Adipose tissue (tissue), 3 donors: ENCODE results near the gene CMBL. TPM values are rescaled to one million over a fixed set of nuclear protein-coding genes. Genes with fewer than 3 reads are reported as not detected.

ENCODE experiments used
- H3K27ac ChIP-seq: one replicate; pipeline ENCODE4 v1.5.1; 2013; ENCODE audit warnings: low read depth, low read length
- WGBS, 3 donors: extraction: QIAGEN DNeasy Blood & Tissue Kit; methylation state at CpG; one replicate each; pipeline ENCODE4 v1.1.7; 2013; 5-methylcytosine and 5-hydroxymethylcytosine counted together
- polyA plus RNA-seq, 3 donors: library from polyadenylated mRNA; stranded (reverse); fragments of 200-250 nt; gene quantifications; one replicate each; pipeline ENCODE4 v1.2.3, GENCODE V29; 2013
- donor health status: healthy with polysubstance abuse.
- donor health status: Bipolar disorder and iron deficiency.
- donor health status: healthy.

The CMBL gene
- polyA plus RNA-seq, 3 donors: 14.3 to 28.5 (median 25.6) TPM

DNA sequence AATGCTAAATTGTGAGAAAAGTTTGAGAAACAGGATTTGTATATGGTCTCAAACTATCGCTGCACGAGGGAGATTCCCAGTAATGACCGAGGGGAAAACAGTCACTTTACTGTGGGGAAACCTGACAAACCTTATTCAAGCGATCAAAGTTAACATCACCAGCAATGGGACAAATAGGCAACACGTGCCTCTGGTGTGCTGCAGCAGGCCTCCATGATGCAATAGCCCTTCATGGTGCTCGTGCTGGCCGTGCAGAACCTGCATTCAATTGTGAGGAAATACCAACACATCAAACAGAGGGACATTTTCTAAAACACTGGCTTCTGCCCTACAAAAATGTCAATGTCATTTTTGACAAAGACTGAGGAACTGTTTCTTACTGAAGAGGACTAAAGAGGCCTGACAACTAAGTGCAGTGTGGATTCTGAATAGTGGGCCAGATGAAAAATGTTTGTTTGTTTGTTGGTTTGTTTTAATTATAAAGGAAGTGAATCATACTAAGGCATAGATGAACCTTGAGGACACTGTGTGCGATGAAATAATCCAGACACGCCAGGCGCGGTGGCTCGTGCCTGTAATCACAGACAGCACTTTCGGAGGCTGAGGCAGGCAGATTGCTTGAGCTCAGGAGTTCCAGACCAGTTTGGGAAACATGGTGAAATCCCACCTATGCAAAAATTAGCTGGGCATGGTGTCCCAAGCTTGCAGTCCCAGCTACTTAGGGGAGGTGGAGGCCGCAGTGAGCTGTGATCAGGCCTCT, 28.2 kb upstream of the CMBL start:
- WGBS, 3 donors: 88 to 96% (median 89%) methylated on average over 14 of the region's 14 CpGs
- H3K27ac ChIP-seq: no peak overlapping the region

DNA sequence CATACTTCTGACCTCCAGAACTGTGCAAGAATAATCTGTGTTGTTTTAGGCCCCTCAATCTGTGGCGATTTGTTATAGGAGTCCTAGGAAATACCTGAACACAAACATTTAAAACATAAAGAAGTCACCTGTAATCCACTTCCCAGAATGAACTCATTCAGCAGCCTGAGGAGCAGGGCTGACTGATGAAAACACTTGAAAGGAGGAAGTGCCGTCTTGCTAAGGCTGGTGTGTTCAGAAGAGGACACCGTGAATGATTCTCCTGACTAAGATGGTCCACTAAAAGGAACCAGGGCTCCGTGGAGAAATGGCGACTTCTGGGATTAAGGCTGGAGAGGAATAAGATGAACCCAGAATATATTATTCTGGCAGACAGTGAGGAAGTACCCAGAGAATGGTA, 27.1 kb upstream of the CMBL start:
- no peak overlapping the region for H3K27ac ChIP-seq
- 69 to 88% (median 70%) methylated on average over 5 of the region's 5 CpGs for WGBS, 3 donors

DNA sequence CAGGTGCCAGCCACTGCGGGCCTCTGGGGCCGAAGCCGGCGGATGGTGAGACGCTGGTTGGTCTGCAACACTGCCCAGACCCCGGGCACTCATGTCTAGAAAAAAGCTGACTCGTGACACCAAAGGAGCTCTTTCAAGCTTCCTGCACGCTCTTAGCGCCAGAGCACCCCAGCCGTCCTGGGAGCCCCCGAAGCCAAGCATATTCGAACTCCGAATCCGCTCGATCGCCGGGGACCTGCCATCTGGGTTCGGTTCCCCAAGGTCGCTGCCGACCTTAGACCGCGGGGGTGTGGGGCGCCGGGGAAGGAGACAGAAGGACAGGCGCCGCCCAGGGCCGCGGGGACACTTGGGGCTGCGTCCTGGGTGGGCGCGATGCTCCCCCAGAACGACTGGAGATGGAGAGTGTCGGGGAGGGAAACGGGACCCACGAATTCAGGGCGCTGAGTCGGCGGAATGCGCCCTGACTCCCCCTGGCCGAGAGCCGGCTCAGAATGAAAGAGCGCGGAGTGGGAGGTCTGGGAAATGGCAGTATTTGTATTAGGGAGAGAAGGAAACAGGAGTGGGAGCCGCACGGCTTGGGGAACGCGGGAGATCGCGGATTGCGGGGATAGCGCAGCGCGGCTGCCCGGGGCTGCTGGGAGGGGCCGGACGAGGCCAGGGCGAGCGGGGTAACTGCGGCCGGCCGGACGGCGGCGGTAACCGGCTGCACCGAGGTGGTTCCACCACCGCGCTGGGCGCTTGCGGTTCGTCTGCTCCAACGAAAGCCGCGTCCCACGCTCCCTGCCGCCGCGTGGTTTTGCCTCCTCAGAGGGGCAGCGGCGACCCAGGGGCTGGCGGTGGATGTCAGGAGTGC, 25.7 kb upstream of the CMBL start:
- no peak overlapping the region for H3K27ac ChIP-seq
- 2 to 4% (median 4%) methylated on average over 80 to 81 of the region's 81 CpGs for WGBS, 3 donors

DNA sequence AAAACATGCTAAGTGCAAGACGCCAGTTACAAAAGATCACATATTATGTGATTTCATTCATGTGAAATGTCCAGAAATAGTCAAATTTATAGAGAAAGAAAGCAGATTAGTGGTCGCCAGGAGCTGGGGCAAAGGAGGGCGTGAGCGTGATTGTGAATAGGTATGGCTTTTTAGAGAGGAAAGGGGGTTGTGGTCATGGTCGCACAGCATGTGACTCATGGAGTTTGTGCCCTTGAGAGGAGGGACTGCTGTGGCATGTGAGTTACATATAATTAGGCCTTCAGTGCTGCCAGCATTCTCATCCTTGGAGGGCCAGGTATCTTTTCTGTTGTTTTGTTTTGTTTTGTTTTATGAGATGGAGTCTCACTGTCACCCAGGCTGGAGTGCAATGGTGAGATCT, 24.6 kb upstream of the CMBL start:
- WGBS, 3 donors: 83 to 93% (median 93%) methylated on average over 5 of the region's 5 CpGs
- H3K27ac ChIP-seq: no peak overlapping the region

DNA sequence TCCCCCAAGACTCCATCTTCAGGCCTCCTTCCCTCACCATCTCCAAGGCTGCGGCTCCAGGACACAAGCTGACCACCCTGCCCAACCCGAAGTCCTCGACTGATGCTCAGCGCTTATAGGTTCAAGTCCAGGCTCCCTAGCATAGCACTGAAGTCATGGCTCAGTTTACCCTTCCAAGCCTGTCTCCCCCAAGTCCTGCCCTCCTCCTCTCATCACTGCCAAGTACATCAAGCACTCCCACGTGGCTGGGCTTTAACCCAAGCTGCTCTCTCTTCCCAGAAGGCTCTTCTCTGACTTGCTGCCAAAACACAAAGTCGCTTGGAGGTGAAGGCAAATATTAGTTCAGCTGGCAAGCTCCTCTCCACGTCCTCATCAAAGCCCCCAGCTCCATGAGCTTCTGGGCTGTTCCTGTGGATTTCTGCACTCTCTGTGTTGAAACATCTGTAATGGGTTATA, 23.7 kb upstream of the CMBL start:
- no peak overlapping the region for H3K27ac ChIP-seq
- WGBS, 3 donors: 41 to 57% (median 46%) methylated on average over 7 of the region's 7 CpGs

DNA sequence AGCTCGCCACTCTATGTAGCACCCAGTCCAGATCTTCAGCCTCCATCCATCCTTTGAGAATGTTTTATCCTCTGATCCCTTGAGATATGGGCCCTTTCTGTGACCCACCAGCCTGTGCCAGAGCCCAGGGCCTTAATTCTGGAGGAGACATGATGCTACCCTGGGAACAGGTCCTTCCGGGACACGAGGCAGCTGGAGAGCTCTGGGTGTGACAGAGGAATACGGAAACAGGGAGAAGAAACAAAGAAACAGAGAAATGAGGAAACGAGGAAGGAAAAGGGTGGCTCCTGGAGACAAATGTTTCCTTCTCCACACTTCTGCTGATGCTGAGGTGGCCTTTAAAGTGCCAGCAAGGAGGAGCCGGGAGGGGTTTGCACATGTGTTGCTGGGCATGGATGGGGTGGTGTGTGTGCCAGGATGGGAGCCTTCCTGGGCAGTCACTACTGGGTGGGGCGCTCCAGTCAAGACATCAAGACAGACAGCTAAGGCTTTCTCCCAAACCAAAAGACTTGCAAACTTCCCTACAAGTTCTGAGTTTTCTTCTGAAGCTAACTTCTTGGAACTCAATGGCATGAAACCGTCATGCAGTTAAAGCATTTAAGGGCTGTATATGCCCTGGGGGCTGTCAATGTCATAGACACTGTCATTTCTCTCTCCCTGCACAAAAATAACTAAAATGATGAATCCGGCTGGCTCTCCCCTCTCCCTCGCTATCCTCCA, 23.0 kb upstream of the CMBL start:
- WGBS, 3 donors: 41 to 72% (median 49%) methylated on average over 10 of the region's 10 CpGs

DNA sequence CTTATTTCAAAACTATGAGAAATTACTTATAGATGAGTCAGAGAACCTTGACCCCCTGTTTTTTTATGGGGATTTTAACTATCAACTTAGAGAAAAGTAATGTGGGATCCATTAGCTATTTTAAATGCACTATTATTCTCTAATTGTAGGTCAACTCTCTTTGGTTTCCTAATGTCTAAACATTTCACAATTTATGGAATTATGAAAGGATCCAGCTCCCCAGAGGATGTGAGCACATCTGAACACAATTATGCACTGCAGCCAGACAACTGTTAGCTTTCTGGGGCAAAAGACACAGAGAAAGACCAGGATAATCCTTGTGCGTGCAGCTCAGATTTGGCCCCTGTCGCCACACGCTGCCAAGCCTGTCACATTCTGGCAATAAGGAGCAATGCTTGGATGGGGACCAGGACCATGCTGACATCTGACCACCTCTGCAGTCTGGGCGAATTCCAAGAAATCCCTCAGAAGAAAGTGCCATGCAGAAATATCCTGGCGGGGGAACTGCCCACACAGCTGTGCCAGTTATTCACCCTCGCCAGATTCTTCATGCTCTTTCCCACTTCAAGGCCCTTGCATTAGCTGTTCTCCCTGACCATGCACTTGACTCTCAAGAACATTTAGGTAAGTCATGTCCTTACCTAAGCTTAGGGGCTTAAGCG, 22.2 kb upstream of the CMBL start:
- 33 to 59% (median 57%) methylated on average over 7 of the region's 7 CpGs for WGBS, 3 donors
- no peak overlapping the region for H3K27ac ChIP-seq

More for the DNA sequence above, 23.0 kb upstream of the CMBL start:
- no peak overlapping the region for H3K27ac ChIP-seq

DNA sequence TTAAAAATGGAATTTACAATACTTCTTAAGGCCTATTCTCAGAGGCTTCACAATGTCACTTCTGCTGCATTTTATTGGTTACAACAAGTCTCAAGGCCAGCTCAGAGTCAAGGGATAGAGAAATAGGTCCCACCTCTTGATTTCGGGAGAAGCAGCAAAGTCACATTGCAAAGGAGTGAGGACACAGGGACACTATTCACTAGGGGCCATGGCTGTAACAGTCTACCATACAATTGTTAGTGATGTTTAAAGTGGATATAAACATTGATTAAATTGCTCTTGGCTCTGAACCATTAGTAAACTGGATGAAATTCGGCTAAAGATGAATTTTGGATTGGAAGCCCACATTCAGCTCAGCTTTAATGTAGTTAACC, 21.7 kb upstream of the CMBL start:
- WGBS, 3 donors: 65 to 77% (median 68%) methylated on average over 2 of the region's 2 CpGs
- H3K27ac ChIP-seq: no peak overlapping the region

DNA sequence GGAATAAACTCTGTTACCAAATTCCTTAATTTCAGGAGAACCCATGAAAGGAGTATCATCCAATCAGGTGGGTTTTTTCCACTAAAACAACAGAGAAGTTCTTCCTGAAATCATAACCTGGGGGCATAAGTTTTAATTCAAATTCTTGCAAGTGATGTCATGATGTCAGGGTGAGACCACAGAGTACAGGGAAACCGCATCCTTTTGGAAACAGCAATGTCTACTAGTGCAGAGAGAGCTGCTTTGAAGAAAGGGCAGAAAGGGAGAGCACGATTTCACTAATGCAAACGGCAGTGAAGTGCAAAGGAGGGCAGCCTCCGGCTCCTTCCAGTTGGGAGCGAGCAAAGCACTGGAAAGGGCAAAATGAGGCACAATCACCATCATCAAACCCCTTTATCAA, 20.6 kb upstream of the CMBL start:
- no peak overlapping the region for H3K27ac ChIP-seq
- WGBS, 3 donors: 91 to 96% (median 95%) methylated on average over 5 of the region's 5 CpGs

DNA sequence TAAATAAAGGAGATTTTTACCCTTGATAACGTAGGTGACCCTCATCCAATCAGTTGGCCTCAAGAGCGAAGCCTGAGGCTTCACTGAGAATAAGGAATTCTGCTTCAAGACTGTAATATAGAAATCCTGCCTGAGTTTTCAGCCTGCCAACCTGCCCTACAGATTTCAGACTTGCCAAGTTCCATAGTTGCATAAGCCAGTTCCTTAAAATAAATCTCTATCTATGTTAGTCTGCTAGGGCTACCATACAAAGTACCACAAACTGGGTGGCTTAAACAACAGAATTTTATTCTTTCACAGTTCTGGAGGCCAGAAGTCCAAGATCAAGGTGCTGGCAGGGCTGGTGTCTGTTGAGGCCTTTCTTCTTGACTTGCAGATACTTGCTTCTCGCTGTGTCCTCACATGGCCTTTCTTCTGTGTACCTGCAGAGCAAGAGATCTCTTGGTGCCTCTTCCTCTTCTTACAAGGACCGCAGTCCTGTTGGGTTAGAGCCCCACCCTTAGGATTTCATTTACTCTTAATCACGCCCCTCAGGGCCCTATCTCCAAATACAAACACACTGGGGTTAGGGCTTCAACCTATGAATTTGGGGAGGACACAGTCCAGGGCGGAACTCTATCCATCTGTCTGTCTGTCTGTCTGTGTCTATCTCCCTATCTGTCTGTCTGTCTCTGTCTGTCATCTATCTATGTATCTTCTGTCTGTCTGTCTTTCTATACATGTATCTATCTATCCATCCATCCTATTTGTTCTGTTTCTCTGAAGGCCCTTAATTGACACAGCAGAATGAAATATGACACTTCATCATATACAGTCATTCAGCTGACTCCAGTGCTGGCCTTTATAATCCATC, 17.0 kb upstream of the CMBL start:
- WGBS, 3 donors: 73 to 94% (median 91%) methylated on average over 6 of the region's 6 CpGs
- no peak overlapping the region for H3K27ac ChIP-seq

DNA sequence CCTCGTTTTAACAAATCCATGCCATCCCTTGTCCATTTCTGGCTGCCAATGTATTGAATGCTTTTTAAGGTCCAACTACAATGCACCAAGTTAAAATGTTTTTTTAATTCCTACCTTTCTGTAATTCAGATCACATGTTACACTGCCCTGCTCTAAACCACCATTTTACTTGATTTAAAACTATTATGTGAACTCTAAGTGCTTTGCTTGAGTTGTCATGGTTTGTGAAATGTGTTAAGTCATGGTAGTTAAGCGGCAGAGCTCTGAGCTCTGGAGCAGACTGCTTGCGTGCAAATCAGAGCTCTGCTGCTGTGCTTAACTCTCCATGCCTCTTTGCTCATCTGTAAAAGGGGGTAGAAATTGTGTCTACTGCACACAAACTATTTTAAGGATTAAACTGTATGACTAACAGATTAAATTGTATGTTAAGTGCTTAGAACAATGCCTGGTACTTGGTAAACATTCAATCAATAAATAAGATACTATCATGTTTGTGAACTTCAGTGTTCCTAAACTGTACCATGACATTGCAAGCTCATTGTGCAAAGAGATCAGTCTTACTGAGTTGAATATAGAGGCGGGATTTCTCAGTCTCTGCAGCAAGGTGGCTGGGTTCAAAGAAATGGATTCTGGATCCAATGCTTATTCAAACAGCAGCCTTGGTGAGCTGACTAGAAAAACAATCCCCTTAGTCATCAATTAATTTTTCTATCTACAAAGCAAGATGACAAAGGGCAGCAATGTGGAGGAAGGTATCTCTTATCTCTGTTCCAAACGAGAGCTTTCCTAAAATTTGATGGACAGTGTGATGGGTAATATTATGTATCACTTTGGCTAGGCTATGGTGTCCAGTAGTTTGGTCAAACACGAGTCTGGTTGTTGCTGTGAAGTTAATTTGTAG, 16.1 kb upstream of the CMBL start:
- 59 to 79% (median 75%) methylated on average over 6 of the region's 6 CpGs for WGBS, 3 donors
- H3K27ac ChIP-seq: no peak overlapping the region

DNA sequence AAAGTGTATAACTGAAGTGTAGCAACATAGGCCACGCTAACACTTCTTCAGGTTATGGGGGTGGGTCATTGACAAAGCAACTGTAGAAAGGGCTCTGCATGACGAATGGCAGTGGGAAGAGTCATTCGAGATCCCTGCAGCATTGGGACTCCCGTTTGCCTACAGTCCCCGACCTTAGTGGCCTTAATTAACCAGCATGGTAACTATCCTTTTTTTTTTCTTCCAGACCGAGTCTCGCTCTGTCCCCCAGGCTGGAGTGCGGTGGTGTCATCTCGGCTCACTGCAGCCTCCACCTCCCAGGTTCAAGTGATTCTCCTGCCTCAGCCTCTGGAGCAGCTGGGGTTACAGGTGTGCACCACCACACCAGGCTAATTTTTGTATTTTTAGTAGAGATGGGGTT, 14.2 kb upstream of the CMBL start:
- WGBS, 3 donors: 81 to 91% (median 84%) methylated on average over 9 of the region's 9 CpGs
- no peak overlapping the region for H3K27ac ChIP-seq

DNA sequence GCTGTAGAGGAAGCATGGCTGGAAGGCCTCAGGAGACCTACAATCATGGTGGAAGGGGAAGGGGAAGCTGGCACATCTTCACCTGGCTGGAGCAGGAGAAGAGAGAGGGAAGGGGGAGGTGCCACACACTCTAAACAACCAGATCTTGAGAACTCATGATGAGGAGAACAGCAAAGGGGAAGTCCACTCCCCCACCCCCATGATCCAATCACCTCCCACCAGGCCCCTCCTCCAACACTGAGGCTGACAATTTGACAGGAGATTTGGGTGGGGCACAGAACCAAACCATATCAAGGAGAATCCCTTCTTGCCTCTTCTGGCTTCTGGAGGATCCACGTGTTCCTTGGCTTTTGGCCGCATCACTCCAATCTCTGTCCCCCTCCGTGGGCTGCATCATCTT, 13.1 kb upstream of the CMBL start:
- H3K27ac ChIP-seq: no peak overlapping the region
- 64 to 69% (median 65%) methylated on average over 3 of the region's 3 CpGs for WGBS, 3 donors

DNA sequence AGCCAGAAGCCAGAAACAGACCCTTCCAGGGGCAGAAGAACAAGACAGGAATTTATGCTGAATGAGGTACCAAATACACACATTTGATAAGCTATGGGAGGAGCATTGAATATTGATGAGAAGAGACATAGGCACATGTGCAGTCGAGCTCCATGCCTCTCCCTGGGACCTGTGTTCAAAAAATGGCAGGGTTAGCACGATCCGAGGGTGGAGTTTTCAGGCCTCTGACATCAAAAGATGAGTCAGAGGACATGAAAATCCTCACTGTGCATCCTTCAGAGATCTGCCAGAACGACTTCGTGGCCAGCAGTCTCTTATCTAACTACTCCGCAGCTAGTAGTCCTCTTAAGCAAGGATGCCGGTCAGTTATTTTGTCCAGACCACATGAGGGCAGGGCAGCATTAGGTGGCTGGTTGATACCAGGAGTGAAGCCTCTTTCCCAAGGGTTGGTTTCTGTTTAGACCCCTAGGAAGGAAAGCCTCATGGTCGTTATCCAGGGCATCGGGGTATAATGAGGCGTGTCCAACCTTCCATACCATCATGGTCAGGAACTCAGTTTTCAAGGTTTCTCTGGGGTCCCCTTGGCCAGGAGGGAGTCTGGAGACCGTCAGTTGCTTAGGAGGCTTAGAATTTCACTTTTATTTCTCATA, 11.6 kb upstream of the CMBL start:
- 63 to 78% (median 72%) methylated on average over 11 of the region's 11 CpGs for WGBS, 3 donors
- no peak overlapping the region for H3K27ac ChIP-seq

DNA sequence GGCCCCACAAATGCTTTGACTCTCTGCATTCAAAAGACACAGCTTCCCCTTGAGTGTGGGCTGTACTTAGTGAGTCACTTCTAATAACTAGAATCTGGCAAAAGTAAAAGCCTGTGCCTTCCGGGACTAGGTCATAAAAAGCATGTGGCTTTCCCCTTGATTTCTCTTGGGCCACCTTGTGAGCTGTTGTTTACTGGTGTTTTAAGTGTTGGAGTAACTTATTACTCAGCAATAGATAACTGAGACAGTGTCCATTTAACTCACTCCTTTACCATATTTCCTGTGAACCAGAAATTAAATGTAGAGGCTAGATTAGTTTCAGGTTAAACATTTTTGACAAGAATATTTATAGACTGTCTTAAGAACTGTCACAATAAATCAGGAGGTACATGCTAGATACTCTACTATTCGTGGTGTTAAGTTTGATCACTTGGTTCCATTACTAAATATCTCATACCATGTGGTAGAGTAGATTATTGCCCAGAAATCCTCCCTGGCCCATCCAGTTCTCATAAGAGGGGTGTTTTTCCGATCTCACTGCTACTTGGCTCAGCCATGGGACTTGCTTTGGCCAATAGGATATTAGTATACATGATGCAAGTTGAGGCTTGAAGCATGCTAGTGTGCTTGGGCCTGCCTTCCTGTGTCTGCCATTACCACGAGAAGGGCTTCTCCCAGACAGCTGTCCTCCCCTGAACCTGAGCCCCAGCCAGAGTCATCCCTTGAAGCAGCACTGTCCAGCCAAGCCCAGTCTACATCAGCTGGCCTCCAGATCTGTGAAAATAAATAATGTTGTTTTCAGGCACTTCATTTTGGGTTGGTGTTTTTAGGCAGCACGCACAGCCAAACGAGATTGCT, 10.4 kb upstream of the CMBL start:
- 67 to 85% (median 79%) methylated on average over 6 of the region's 6 CpGs for WGBS, 3 donors
- H3K27ac ChIP-seq: no peak overlapping the region
